ENCODE results near the gene VAC14.

DNA sequence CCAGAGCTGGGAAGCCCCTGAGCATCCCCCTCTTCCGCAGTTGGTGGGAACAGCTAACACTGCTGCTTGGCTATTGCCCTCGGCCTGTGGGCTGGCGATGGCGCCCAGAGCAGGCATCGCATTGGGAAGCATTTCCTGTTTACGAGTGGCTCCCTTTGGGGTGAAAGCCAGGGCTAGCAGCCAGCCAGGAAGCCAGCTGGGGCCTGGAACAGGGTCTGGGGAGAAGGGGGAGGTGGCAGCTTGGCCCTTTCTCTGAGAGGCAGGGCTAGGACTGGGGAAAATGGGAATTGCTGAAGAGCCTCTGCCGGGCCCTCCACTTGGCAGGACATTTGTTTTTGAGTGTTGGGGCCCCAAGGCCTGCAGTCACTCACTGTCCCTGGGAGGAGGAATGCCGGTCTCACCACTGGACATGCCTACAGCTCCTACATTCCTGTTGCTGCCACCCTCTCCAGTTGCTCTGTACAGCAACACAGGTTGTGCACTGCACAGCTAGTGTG lies 112.7 kb downstream of the VAC14 start:
- TF ChIP-seq, protein P1, sequence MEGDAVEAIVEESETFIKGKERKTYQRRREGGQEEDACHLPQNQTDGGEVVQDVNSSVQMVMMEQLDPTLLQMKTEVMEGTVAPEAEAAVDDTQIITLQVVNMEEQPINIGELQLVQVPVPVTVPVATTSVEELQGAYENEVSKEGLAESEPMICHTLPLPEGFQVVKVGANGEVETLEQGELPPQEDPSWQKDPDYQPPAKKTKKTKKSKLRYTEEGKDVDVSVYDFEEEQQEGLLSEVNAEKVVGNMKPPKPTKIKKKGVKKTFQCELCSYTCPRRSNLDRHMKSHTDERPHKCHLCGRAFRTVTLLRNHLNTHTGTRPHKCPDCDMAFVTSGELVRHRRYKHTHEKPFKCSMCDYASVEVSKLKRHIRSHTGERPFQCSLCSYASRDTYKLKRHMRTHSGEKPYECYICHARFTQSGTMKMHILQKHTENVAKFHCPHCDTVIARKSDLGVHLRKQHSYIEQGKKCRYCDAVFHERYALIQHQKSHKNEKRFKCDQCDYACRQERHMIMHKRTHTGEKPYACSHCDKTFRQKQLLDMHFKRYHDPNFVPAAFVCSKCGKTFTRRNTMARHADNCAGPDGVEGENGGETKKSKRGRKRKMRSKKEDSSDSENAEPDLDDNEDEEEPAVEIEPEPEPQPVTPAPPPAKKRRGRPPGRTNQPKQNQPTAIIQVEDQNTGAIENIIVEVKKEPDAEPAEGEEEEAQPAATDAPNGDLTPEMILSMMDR (IDR thresholded peaks at IDR 0.05): no peak
- peak; percentile 57 to 58 for TF ChIP-seq POLR2AphosphoS5 (IDR thresholded peaks at IDR 0.05)
- TF ChIP-seq EP300 (IDR thresholded peaks at IDR 0.05): no peak

All from esophagus muscularis mucosa (tissue), 4 donors.